Activated naive CD4-positive, alpha-beta T cell treated with Interleukin-2 at 50 U/mL for 16 hours (primary cell): Measurements from ENCODE around the gene CDKN2AIPNL.
"Not testable (repeated sequence)": the region's sequence is repeated elsewhere in the genome, so short reads cannot be mapped to it uniquely, and the experiment has no call there.

ENCODE experiments used
- DNase-seq: peaks from one replicate; pipeline ENCODE4 v3.0.0-alpha.2; 2020

The CDKN2AIPNL gene

GRCh38 chr5:134437847-134438581 lies 26.3 kb upstream of the CDKN2AIPNL start:
- DNase-seq = no peak

- DNase-seq = no peak
Observed at GRCh38 chr5:134437340-134437846, 25.7 kb upstream of the CDKN2AIPNL start.

GRCh38 chr5:134436523-134437339 lies 25.1 kb upstream of the CDKN2AIPNL start:
- DNase-seq = peak; percentile 53

- DNase-seq = no peak
Observed at GRCh38 chr5:134435560-134435959, 23.9 kb upstream of the CDKN2AIPNL start.

GRCh38 chr5:134432677-134433359 lies 21.1 kb upstream of the CDKN2AIPNL start:
- DNase-seq = no peak

- DNase-seq = no peak
Observed at GRCh38 chr5:134432174-134432573, 20.5 kb upstream of the CDKN2AIPNL start.

- DNase-seq = no peak
Observed at GRCh38 chr5:134430001-134430569, 18.4 kb upstream of the CDKN2AIPNL start.

- DNase-seq = no peak
Observed at GRCh38 chr5:134427540-134428041, 15.9 kb upstream of the CDKN2AIPNL start.

GRCh38 chr5:134426361-134426760 lies 14.7 kb upstream of the CDKN2AIPNL start:
- no peak for DNase-seq

GRCh38 chr5:134423376-134423775 lies 11.7 kb upstream of the CDKN2AIPNL start:
- no peak for DNase-seq

GRCh38 chr5:134422791-134423365 lies 11.2 kb upstream of the CDKN2AIPNL start:
- no peak for DNase-seq

GRCh38 chr5:134421038-134421437 lies 9.4 kb upstream of the CDKN2AIPNL start:
- not testable (repeated sequence) for DNase-seq

- DNase-seq = no peak
Observed at GRCh38 chr5:134420343-134420742, 8.7 kb upstream of the CDKN2AIPNL start.

GRCh38 chr5:134418958-134419357 lies 7.3 kb upstream of the CDKN2AIPNL start:
- no peak for DNase-seq

- no peak for DNase-seq
Observed at GRCh38 chr5:134417707-134418106, 6.0 kb upstream of the CDKN2AIPNL start.

GRCh38 chr5:134413046-134413445 lies 1.4 kb upstream of the CDKN2AIPNL start:
- DNase-seq = no peak

GRCh38 chr5:134411228-134411545 lies 494 bp downstream of the CDKN2AIPNL start:
- DNase-seq = no peak

GRCh38 chr5:134410822-134411221 lies 859 bp downstream of the CDKN2AIPNL start:
- no peak for DNase-seq

GRCh38 chr5:134409321-134409720 lies 2.4 kb downstream of the CDKN2AIPNL start:
- DNase-seq = no peak

GRCh38 chr5:134406390-134406789 lies 5.3 kb downstream of the CDKN2AIPNL start:
- no peak for DNase-seq

- DNase-seq = no peak
Observed at GRCh38 chr5:134403951-134404350, 7.7 kb downstream of the CDKN2AIPNL start.

- no peak for DNase-seq
Observed at GRCh38 chr5:134398609-134399155, 13.0 kb downstream of the CDKN2AIPNL start.
